HEK293 (cell line): ENCODE data around the gene LPP.

Experiments
- CTCF ChIA-PET: fragments of 350-600 bp; formaldehyde crosslinking; extraction: SDS; loops from one replicate; lab custom pipeline; 2021; ENCODE audit warnings: antibody characterized with exemption; lab: Yijun Ruan, JAX
- POLR2A ChIA-PET: fragments of 300-600 bp; formaldehyde crosslinking; extraction: SDS; loops from one replicate; lab custom pipeline; 2020; ENCODE audit warnings: antibody characterized with exemption, inconsistent platforms; lab: Yijun Ruan, JAX
- H3K27ac ChIP-seq: fragments of 200-500 bp; sonication (Bioruptor generic); 2 replicates; pipeline ENCODE4 v1.5.1; 2014; ENCODE audit warnings: low read depth, low read length, control low read depth, inconsistent platforms; ENCODE audit errors: extremely low read depth
- H3K36me3 ChIP-seq, 2 experiments: fragments of 200-500 bp in 1 of 2; sonication (Bioruptor generic) in 1 of 2; 1 replicate in 1 of 2; 2 replicates in 1 of 2; pipeline ENCODE4 v1.5.1; 2014 to 2017; ENCODE audit warnings: inconsistent platforms in 2 of 2, low read length in 2 of 2; ENCODE audit not compliant: control insufficient read depth in 2 of 2, insufficient read depth in 1 of 2
- H3K4me1 ChIP-seq: fragments of 200-500 bp; sonication (Bioruptor generic); 2 replicates; pipeline ENCODE4 v1.5.1; 2014; ENCODE audit warnings: mild to moderate bottlenecking, low read length, inconsistent platforms; ENCODE audit not compliant: control insufficient read depth, insufficient read depth
- H3K4me3 ChIP-seq: 2 replicates; pipeline ENCODE4 v1.5.1; 2011; ENCODE audit warnings: low read depth, mild to moderate bottlenecking, control low read depth, low read length, moderate library complexity
- H3K9me3 ChIP-seq: fragments of 200-500 bp; sonication (Bioruptor generic); 2 replicates; pipeline ENCODE4 v1.5.1; 2014; ENCODE audit warnings: low read depth, low read length, inconsistent platforms; ENCODE audit not compliant: control insufficient read depth, insufficient read depth
- KLF8 ChIP-seq: fragments of 450-650 bp; formaldehyde crosslinking; IDR thresholded peaks from 2 replicates; pipeline ENCODE4 v1.5.1; 2016; ENCODE audit warnings: missing biosample characterization, missing genetic modification characterization
- MYNN ChIP-seq: fragments of 450-650 bp; formaldehyde crosslinking; IDR thresholded peaks from 2 replicates; pipeline ENCODE4 v1.5.1; 2016; ENCODE audit warnings: missing biosample characterization, missing genetic modification characterization, borderline replicate concordance
- SCRT2 ChIP-seq: fragments of 450-650 bp; formaldehyde crosslinking; IDR thresholded peaks from 2 replicates; pipeline ENCODE4 v1.5.1; 2016; ENCODE audit warnings: missing biosample characterization, missing genetic modification characterization
- YY2 ChIP-seq: fragments of 450-650 bp; formaldehyde crosslinking; IDR thresholded peaks from 2 replicates; pipeline ENCODE4 v1.5.1; 2016; ENCODE audit warnings: missing biosample characterization, missing genetic modification characterization
- ZNF10 ChIP-seq: fragments of 450-650 bp; formaldehyde crosslinking; IDR thresholded peaks from 2 replicates; pipeline ENCODE4 v1.5.1; 2017; ENCODE audit warnings: missing biosample characterization, missing genetic modification characterization
- ZNF114 ChIP-seq: fragments of 450-650 bp; formaldehyde crosslinking; IDR thresholded peaks from 2 replicates; pipeline ENCODE4 v1.5.0; 2017; ENCODE audit warnings: missing biosample characterization, missing genetic modification characterization
- ZNF148 ChIP-seq: fragments of 450-650 bp; formaldehyde crosslinking; IDR thresholded peaks from 2 replicates; pipeline ENCODE4 v1.5.0; 2017; ENCODE audit warnings: missing biosample characterization, missing genetic modification characterization, borderline replicate concordance
- ZNF18 ChIP-seq: fragments of 450-650 bp; formaldehyde crosslinking; IDR thresholded peaks from 2 replicates; pipeline ENCODE4 v1.5.1; 2016; ENCODE audit warnings: missing biosample characterization, missing genetic modification characterization
- ZNF211 ChIP-seq: fragments of 450-650 bp; formaldehyde crosslinking; IDR thresholded peaks from 2 replicates; pipeline ENCODE4 v1.5.1; 2016; ENCODE audit warnings: low read depth, missing biosample characterization, missing genetic modification characterization
- ZNF26 ChIP-seq: fragments of 450-650 bp; formaldehyde crosslinking; IDR thresholded peaks from 2 replicates; pipeline ENCODE4 v1.5.1; 2016; ENCODE audit warnings: missing biosample characterization, missing genetic modification characterization
- ZNF324 ChIP-seq: fragments of 450-650 bp; formaldehyde crosslinking; IDR thresholded peaks from 2 replicates; pipeline ENCODE4 v1.5.1; 2016; ENCODE audit warnings: missing biosample characterization, missing genetic modification characterization
- ZNF426 ChIP-seq: fragments of 450-650 bp; formaldehyde crosslinking; IDR thresholded peaks from 2 replicates; pipeline ENCODE4 v1.5.1; 2017; ENCODE audit warnings: missing biosample characterization, missing genetic modification characterization, mild to moderate bottlenecking, inconsistent platforms, moderate library complexity
- ZNF521 ChIP-seq: fragments of 450-650 bp; formaldehyde crosslinking; IDR thresholded peaks from 2 replicates; pipeline ENCODE4 v1.5.1; 2017; ENCODE audit warnings: missing biosample characterization, mild to moderate bottlenecking, missing genetic modification characterization
- ZNF544 ChIP-seq: fragments of 450-650 bp; formaldehyde crosslinking; IDR thresholded peaks from 2 replicates; pipeline ENCODE4 v1.5.0; 2017; ENCODE audit warnings: missing biosample characterization, missing genetic modification characterization
- ZNF626 ChIP-seq: fragments of 450-650 bp; sonication (Bioruptor Pico); formaldehyde crosslinking; IDR thresholded peaks from 2 replicates; pipeline ENCODE4 v1.5.1; 2018; ENCODE audit warnings: missing biosample characterization, missing genetic modification characterization, inconsistent platforms
- ZNF830 ChIP-seq: fragments of 450-650 bp; IDR thresholded peaks from 2 replicates; pipeline ENCODE4 v1.5.0; 2018; ENCODE audit warnings: missing biosample characterization, missing genetic modification characterization, low read depth, mild to moderate bottlenecking, moderate library complexity
- TF ChIP-seq, protein P1 (sequence below): fragments of 450-650 bp; formaldehyde crosslinking; IDR thresholded peaks from 2 replicates; pipeline ENCODE4 v1.5.1; 2016; ENCODE audit warnings: missing biosample characterization, missing genetic modification characterization
- TF ChIP-seq, protein P2 (sequence below): fragments of 450-650 bp; formaldehyde crosslinking; IDR thresholded peaks from 2 replicates; pipeline ENCODE4 v1.5.1; 2016; ENCODE audit warnings: missing biosample characterization, missing genetic modification characterization
- TF ChIP-seq, protein P3 (sequence below): fragments of 450-650 bp; formaldehyde crosslinking; IDR thresholded peaks from 2 replicates; pipeline ENCODE4 v1.5.1; 2016; ENCODE audit warnings: missing biosample characterization, missing genetic modification characterization

Gene LPP

DNA sequence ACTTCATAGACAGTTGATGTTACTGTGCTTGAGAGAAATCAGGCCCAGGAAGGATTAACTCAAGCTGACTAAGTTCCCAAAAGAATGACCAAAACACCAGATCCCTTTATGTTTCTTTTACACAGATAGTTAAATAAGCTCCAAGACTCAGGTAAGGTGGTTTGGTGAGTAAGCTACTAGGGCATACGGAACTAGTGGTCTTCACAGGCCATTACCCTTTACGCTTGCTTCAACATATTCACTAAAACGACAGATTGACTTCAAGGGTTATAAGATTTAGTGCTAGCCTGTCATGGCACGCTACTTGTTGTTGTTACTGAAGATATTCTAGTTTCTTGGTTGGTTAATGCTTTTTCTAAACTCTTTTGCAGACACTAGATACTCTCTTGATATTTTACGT is 369.3 kb downstream of the LPP start:
- ChIA-PET POLR2A (no interaction called here), CTCF (interaction anchor here (0.5 to 0.6 kb wide), 2 partner anchors 12 to 136 kb away, joined by 3 to 4 read pairs; no protein-coding TSS in a partner anchor)
- no peak overlapping the region for H3K4me3 ChIP-seq
- TF ChIP-seq, protein P1, sequence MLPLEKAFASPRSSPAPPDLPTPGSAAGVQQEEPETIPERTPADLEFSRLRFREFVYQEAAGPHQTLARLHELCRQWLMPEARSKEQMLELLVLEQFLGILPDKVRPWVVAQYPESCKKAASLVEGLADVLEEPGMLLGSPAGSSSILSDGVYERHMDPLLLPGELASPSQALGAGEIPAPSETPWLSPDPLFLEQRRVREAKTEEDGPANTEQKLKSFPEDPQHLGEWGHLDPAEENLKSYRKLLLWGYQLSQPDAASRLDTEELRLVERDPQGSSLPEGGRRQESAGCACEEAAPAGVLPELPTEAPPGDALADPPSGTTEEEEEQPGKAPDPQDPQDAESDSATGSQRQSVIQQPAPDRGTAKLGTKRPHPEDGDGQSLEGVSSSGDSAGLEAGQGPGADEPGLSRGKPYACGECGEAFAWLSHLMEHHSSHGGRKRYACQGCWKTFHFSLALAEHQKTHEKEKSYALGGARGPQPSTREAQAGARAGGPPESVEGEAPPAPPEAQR (tag by site-specific recombination), result no peak
- TF ChIP-seq ZNF114 (no peak), YY2 (no peak), ZNF544 (tag by site-specific recombination) (no peak), ZNF521 (no peak)
- TF ChIP-seq, protein P2, sequence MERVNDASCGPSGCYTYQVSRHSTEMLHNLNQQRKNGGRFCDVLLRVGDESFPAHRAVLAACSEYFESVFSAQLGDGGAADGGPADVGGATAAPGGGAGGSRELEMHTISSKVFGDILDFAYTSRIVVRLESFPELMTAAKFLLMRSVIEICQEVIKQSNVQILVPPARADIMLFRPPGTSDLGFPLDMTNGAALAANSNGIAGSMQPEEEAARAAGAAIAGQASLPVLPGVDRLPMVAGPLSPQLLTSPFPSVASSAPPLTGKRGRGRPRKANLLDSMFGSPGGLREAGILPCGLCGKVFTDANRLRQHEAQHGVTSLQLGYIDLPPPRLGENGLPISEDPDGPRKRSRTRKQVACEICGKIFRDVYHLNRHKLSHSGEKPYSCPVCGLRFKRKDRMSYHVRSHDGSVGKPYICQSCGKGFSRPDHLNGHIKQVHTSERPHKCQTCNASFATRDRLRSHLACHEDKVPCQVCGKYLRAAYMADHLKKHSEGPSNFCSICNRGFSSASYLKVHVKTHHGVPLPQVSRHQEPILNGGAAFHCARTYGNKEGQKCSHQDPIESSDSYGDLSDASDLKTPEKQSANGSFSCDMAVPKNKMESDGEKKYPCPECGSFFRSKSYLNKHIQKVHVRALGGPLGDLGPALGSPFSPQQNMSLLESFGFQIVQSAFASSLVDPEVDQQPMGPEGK (tag by site-specific recombination), result no peak
- TF ChIP-seq, protein P3, sequence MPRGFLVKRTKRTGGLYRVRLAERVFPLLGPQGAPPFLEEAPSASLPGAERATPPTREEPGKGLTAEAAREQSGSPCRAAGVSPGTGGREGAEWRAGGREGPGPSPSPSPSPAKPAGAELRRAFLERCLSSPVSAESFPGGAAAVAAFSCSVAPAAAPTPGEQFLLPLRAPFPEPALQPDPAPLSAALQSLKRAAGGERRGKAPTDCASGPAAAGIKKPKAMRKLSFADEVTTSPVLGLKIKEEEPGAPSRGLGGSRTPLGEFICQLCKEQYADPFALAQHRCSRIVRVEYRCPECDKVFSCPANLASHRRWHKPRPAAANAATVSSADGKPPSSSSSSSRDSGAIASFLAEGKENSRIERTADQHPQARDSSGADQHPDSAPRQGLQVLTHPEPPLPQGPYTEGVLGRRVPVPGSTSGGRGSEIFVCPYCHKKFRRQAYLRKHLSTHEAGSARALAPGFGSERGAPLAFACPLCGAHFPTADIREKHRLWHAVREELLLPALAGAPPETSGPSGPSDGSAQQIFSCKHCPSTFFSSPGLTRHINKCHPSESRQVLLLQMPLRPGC (tag by site-specific recombination), result no peak
- H3K36me3 ChIP-seq, result no peaks in the 10 kb centered on the region; a peak in 1 of 3 replicates
- no peaks in the 10 kb centered on the region for H3K9me3 ChIP-seq
- peaks cover 3% of the 10 kb centered on the region; the same call in 1 of the 2 replicates for H3K4me1 ChIP-seq
- no peak overlapping the region for H3K27ac ChIP-seq

DNA sequence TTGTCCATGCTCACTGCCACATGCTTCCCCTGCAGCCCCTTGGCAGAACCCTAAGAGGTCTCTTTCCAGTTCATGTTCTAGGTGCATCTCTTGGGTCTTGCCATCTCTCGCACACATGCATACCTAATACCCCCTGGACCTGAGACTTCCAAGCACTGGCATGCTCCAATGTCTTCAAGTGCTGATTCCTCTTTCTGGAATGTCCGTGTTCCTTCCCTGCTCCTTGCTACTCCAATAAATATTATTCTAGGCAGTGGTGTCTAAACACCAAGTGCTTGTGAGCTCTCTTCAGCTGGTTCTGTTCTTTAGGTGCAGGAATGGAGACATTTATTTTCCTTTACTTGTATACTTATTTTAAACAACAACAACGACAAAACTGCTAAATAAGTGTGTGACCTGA is 370.1 kb downstream of the LPP start:
- TF ChIP-seq KLF8 (tag by site-specific recombination) (no peak), SCRT2 (tag by site-specific recombination) (no peak), ZNF18 (no peak), ZNF211 (no peak), ZNF10 (tag by site-specific recombination) (no peak), ZNF626 (tag by site-specific recombination) (no peak), MYNN (tag by site-specific recombination) (no peak), ZNF830 (tag by site-specific recombination) (no peak), ZNF324 (tag by site-specific recombination) (no peak)
- Histone ChIP-seq H3K27ac (no peak overlapping the region), H3K4me3 (no peak overlapping the region), H3K9me3 (no peaks in the 10 kb centered on the region), H3K36me3 (no peaks in the 10 kb centered on the region; a peak in 1 of 3 replicates), H3K4me1 (peaks cover 3% of the 10 kb centered on the region; the same call in 1 of the 2 replicates)
- ChIA-PET POLR2A (no interaction called here), CTCF (no interaction called here)

- no peak overlapping the region for H3K27ac ChIP-seq
- no peaks in the 10 kb centered on the region; the same call in 1 of the 2 replicates for H3K4me1 ChIP-seq
- no peak for TF ChIP-seq ZNF26 (tag by site-specific recombination)
- TF ChIP-seq ZNF426 (tag by site-specific recombination), result no peak
- TF ChIP-seq ZNF148 (tag by site-specific recombination), result no peak
- TF ChIP-seq, all 188 proteins: peak for 0
- no peaks in the 10 kb centered on the region; a peak in 1 of 3 replicates for H3K36me3 ChIP-seq
- CTCF ChIA-PET, result no interaction called here
- POLR2A ChIA-PET, result no interaction called here
- no peak overlapping the region for H3K4me3 ChIP-seq
- no peaks in the 10 kb centered on the region for H3K9me3 ChIP-seq
These were observed 372.1 kb downstream of the LPP start for GRCh38 chr3:188526057-188526456.
